NCI-H1105 (cell line): ENCODE results near the gene CD164.
"Not testable (repeated sequence)": the region's sequence is repeated elsewhere in the genome, so short reads cannot be mapped to it uniquely, and the experiment has no call there.

Experiments
- DNase-seq: peaks from one replicate; lab custom pipeline; 2025; lab: John Stamatoyannopoulos, UW

CD164 gene

GRCh38 chr6:109342911-109343310 is 39.4 kb downstream of the CD164 start:
- no peak for DNase-seq

- no peak for DNase-seq
Observed at GRCh38 chr6:109342506-109342905, 39.8 kb downstream of the CD164 start.

DNA sequence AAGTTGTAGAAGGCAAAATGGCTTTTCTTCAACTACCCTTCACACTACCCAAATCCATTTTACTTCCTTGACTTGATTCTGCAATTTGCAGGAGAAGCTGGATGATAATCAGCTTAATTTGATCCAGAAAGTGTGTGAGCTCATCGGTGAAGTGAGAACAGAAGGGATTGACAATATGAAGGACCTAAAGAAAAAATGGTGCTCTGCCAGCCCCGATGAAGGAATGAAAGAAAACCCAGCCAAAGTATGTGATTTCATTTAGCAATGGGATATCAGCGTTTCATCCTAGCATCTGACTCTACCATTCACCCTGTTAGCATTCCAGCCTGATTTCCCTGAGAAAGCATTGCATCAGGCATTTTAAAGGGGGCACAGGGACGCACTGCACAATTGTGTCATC is 41.5 kb downstream of the CD164 start:
- DNase-seq: no peak

DNA sequence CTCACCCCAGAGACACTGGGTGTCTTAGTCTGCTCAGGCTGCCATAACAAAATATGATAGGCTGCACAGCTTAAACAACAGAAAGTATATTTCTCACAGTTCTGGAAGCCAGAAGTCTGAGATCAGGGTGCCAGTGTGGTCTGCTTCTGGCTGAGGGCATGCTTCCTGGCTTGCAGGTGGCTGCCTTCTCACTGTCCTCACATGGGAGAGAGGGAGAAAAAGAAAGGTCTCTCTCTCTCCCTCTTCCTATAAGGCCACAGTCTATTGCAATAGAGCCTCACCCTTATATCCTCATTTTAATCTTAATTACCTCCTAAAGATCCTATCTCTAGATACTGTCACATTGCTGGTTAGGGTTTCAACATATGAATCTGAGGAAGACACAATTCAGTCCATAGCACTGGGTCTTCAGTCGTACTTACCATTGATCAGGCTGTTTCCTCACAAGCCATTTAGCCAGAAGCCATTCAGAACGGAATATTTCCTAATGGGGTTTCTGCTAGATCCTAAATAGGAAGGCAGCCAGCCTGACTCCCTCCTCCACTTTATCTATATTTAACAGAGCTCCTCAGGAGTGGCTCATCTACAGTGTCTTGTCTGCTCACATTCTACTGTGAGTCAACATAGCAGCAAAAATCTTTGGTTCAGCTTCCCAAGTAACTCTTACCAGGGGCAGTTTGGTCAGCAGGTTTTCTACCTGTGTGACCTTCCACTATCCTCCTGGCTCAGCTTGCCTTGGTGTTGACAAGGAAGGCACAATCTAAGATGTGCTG is 42.2 kb downstream of the CD164 start:
- no peak for DNase-seq

GRCh38 chr6:109336221-109336961 is 45.9 kb downstream of the CD164 start:
- no peak for DNase-seq

DNA sequence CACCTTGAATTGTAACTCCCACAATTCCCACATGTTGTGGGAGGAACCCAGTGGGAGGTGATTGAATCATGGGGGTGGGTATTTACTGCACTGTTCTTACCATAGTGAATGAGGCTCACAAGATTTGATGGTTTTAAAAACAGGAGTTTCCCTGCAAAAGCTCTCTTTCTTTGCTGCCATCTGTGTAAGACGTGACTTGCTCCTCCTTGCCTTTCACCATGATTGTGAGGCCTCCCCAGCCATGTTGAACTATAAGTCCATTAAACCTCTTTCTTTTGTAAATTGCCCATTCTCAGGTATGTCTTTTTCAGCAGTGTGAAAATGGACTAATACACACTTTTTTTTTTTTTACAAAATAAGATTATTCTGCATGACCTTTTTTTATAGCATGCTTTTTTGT is 48.4 kb downstream of the CD164 start:
- not testable (repeated sequence) for DNase-seq

GRCh38 chr6:109332748-109333147 is 49.5 kb downstream of the CD164 start:
- DNase-seq: no peak

DNA sequence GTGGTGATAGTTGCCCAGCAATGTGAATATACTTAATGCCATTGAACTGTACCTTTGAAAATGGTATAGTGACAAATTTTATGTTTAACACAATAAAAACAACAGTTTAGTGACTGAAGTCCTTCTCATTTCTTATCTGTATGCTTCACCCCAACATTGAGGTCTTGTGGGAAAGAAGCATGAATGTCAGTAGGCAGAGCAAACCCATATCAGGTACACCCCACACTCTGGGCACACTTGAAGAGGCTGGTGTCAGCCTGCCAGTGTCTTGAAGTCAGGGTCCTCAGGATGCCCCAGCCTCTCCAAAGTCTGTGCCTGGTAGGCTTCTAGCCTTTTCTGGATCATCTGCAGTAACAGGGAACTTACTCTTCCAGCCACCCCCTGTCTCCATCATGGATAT is 51.2 kb downstream of the CD164 start:
- DNase-seq: no peak

GRCh38 chr6:109330263-109330662 is 52.0 kb downstream of the CD164 start:
- no peak for DNase-seq

- no peak for DNase-seq
Observed at GRCh38 chr6:109328629-109329028, 53.6 kb downstream of the CD164 start.

DNA sequence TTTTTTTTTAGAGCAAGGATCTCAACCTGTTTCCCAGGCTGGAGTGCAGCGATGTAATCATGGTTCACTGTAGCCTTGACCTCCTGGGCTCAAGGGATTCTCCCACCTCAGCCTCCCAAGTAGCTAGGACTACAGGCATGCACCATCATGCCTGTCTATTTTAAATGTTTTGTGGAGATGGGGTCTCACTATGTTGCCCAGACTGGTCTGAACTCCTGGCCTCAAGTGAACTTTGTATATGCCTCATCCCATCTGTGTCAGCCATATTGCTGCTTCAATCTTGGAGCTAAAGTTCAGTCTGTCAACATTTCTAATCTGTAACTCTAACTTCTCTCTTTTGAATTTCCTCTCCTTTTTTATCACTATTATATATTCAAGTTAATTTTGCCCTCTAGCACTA is 54.3 kb downstream of the CD164 start:
- DNase-seq: no peak

- DNase-seq: no peak
Observed at GRCh38 chr6:109327491-109327890, 54.8 kb downstream of the CD164 start.

DNA sequence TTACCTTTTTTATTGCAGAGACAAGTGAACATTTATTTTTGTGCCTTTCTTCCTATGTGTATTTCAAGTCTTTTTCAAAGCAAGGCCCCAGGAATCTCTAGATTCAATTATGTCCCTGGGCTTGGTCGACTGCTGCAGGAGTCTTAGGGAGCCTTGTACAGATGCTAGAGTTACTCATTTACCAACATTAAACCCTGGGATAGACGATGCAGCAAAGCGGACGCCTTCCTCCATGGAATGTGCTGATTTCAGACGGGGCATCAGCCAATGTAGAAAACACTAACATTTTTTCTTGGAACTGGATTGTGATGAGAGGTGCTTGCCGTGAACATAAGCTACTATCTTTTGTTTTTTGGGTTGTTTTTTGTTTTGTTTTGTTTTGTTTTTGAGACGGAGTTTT is 55.9 kb downstream of the CD164 start:
- no peak for DNase-seq

- DNase-seq: no peak
Observed at GRCh38 chr6:109325400-109325801, 56.9 kb downstream of the CD164 start.

DNA sequence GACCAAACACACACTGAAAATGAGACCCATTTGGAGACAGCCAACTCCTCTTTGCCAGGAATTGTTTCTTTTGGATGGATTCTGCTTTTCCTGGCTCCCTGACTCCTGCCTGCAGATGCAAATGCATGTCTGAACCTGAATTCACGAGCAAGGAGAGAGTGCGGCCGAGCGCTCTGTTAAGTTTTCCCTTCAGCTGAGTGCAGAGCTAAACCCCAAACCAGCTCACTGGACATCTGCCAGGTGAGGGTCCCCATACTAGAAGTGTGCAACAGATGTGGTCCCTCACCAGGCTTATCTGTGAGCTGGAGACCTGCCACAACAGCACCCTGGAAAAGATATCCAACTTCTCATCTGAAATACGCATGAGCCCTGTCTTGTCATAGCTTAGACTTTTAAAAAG is 59.0 kb downstream of the CD164 start:
- DNase-seq: no peak

GRCh38 chr6:109322825-109323224 is 59.4 kb downstream of the CD164 start:
- no peak for DNase-seq

- DNase-seq: no peak
Observed at GRCh38 chr6:109321752-109322151, 60.5 kb downstream of the CD164 start.

GRCh38 chr6:109320072-109320471 is 62.2 kb downstream of the CD164 start:
- no peak for DNase-seq

GRCh38 chr6:109318328-109318876 is 63.9 kb downstream of the CD164 start:
- no peak for DNase-seq

DNA sequence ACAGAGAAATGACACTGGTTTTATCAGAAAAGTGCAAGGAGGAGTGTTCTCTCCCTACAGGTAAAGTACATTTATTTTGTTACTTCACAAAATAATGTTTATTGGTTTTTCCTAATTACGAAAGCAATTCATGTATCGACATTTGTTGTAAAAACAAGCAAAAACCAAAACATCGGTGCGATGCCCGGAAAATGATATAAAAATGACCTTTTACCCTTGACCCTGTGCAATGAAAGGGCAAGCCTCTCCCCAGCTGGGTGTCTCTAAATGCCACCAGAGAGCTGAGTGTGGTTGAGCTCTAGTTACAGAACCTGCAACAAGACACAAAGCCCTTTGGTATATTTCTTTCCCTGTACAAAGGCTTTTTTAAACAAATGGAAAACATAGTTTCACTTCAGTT is 65.4 kb downstream of the CD164 start:
- DNase-seq: no peak
